Panc1 (cell line): ENCODE results near the gene ESR2.
"Not testable (repeated sequence)": the region's sequence is repeated elsewhere in the genome, so short reads cannot be mapped to it uniquely, and the experiment has no call there.

Source experiments
- POLR2AphosphoS5 ChIP-seq: IDR thresholded peaks from 2 replicates; pipeline ENCODE4 v1.6.1; 2012; ENCODE audit warnings: mild to moderate bottlenecking, low read depth, low read length, moderate library complexity
- SIN3A ChIP-seq: IDR thresholded peaks from 2 replicates; pipeline ENCODE4 v1.6.1; 2012; ENCODE audit warnings: low read depth, mild to moderate bottlenecking, low read length, moderate library complexity, borderline replicate concordance; ENCODE audit not compliant: insufficient read depth
- TCF7L2 ChIP-seq: IDR thresholded peaks from 2 replicates; pipeline ENCODE4 v1.6.1; 2011; ENCODE audit warnings: mild to moderate bottlenecking, low read depth, low read length, inconsistent platforms
- TF ChIP-seq, protein P1 (sequence below): fragments of 450-650 bp; IDR thresholded peaks from 2 replicates; pipeline ENCODE4 v1.5.1; 2017; ENCODE audit warnings: mild to moderate bottlenecking
- TF ChIP-seq, protein P2 (sequence below), 2 experiments: IDR thresholded peaks; 2 replicates each; pipeline ENCODE4 v1.6.1; 2011 to 2012; ENCODE audit warnings: low read depth in 2 of 2, control low read depth in 1 of 2, low read length in 1 of 2, mild to moderate bottlenecking in 1 of 2, moderate library complexity in 1 of 2; ENCODE audit not compliant: insufficient read depth in 1 of 2

DNA sequence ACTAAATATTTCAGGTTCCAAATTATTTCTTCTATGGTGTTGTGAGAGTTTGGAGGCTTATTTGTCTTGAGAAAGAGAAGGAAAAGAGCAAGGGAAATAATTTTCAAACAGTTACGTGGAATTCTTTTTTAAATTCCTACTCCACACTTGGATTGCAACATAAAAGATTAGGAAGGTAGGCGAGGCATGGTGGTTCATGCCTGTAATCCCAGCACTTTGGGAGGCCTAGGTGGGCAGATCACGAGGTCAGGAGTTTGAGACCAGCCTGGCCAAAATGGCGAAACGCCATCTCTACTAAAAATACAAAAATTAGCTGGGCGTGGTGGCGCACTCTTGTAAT lies 175.8 kb downstream of the ESR2 start:
- TF ChIP-seq, protein P1, sequence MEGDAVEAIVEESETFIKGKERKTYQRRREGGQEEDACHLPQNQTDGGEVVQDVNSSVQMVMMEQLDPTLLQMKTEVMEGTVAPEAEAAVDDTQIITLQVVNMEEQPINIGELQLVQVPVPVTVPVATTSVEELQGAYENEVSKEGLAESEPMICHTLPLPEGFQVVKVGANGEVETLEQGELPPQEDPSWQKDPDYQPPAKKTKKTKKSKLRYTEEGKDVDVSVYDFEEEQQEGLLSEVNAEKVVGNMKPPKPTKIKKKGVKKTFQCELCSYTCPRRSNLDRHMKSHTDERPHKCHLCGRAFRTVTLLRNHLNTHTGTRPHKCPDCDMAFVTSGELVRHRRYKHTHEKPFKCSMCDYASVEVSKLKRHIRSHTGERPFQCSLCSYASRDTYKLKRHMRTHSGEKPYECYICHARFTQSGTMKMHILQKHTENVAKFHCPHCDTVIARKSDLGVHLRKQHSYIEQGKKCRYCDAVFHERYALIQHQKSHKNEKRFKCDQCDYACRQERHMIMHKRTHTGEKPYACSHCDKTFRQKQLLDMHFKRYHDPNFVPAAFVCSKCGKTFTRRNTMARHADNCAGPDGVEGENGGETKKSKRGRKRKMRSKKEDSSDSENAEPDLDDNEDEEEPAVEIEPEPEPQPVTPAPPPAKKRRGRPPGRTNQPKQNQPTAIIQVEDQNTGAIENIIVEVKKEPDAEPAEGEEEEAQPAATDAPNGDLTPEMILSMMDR = not testable (repeated sequence)
- TF ChIP-seq, protein P2, sequence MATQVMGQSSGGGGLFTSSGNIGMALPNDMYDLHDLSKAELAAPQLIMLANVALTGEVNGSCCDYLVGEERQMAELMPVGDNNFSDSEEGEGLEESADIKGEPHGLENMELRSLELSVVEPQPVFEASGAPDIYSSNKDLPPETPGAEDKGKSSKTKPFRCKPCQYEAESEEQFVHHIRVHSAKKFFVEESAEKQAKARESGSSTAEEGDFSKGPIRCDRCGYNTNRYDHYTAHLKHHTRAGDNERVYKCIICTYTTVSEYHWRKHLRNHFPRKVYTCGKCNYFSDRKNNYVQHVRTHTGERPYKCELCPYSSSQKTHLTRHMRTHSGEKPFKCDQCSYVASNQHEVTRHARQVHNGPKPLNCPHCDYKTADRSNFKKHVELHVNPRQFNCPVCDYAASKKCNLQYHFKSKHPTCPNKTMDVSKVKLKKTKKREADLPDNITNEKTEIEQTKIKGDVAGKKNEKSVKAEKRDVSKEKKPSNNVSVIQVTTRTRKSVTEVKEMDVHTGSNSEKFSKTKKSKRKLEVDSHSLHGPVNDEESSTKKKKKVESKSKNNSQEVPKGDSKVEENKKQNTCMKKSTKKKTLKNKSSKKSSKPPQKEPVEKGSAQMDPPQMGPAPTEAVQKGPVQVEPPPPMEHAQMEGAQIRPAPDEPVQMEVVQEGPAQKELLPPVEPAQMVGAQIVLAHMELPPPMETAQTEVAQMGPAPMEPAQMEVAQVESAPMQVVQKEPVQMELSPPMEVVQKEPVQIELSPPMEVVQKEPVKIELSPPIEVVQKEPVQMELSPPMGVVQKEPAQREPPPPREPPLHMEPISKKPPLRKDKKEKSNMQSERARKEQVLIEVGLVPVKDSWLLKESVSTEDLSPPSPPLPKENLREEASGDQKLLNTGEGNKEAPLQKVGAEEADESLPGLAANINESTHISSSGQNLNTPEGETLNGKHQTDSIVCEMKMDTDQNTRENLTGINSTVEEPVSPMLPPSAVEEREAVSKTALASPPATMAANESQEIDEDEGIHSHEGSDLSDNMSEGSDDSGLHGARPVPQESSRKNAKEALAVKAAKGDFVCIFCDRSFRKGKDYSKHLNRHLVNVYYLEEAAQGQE (IDR thresholded peaks at IDR 0.05; ENCODE audit: insufficient read depth in 1 of 2, low read depth in 2 of 2, low read length in 1 of 2) = not testable (repeated sequence)
- TF ChIP-seq POLR2AphosphoS5, SIN3A, TCF7L2: not testable (repeated sequence)
